T-cell (primary cell): ENCODE measurements around the gene SH3RF3. TPM values are rescaled to one million over a fixed set of nuclear protein-coding genes. Genes with fewer than 3 reads are reported as not detected.

Source experiments
- ATAC-seq, 4 experiments: fragments of 200-7000 bp in 3 of 4; fragments of 150-1000 bp in 1 of 4; cut with Tn5 transposase; replicated peaks in 1 of 4; 1 replicate in 3 of 4; 2 replicates in 1 of 4; pipeline ENCODE4 v1.10.0; 2021; ENCODE audit warnings: moderate library complexity in 3 of 4, mild to moderate bottlenecking in 2 of 4, moderate number of reproducible peaks in 1 of 4
- CTCF ChIA-PET, 2 donors: fragments of 300-600 bp; sonication (Branson Sonifier 250); formaldehyde crosslinking; loops; one replicate each; lab custom pipeline; 2022; ENCODE audit warnings: antibody characterized with exemption in 2 of 2; lab: Charles Lee
- POLR2A ChIA-PET, 2 donors: fragments of 300-600 bp; sonication (Branson Sonifier 250); formaldehyde crosslinking; loops; one replicate each; lab custom pipeline; 2022; ENCODE audit warnings: antibody characterized with exemption in 2 of 2; lab: Charles Lee
- DNase-seq, 35 experiments: peaks; one replicate each; pipeline versions ENCODE4 v3.0.0 to v3.0.0-alpha.2; 2013 to 2023
- H3K27ac ChIP-seq: one replicate; pipeline ENCODE4 v1.5.1; 2013; ENCODE audit warnings: low read length
- H3K27me3 ChIP-seq, 2 experiments: replicated peaks in 1 of 2; 1 replicate in 1 of 2; 2 replicates in 1 of 2; pipeline versions ENCODE4 v1.6.1 to v1.7.0; 2013; ENCODE audit warnings: low read length in 1 of 2, mixed read lengths in 1 of 2; ENCODE audit not compliant: control insufficient read depth in 2 of 2, insufficient read depth in 2 of 2; ENCODE audit errors: extremely low read depth in 1 of 2
- H3K36me3 ChIP-seq, 2 donors: 1 replicate in 1 of 2; 2 replicates in 1 of 2; pipeline versions ENCODE4 v1.6.1 to v1.7.0; 2013; ENCODE audit warnings: low read length in 1 of 2; ENCODE audit not compliant: control insufficient read depth in 2 of 2, insufficient read depth in 1 of 2; ENCODE audit errors: extremely low read depth in 1 of 2
- H3K4me1 ChIP-seq, 2 experiments: 1 replicate in 1 of 2; 2 replicates in 1 of 2; pipeline versions ENCODE4 v1.6.1 to v1.7.0; 2013; ENCODE audit warnings: low read length in 2 of 2, mixed read lengths in 1 of 2; ENCODE audit not compliant: insufficient read depth in 2 of 2, control insufficient read depth in 1 of 2; ENCODE audit errors: extremely low read depth in 1 of 2
- H3K4me3 ChIP-seq, 2 donors: 1 replicate in 1 of 2; 2 replicates in 1 of 2; pipeline versions ENCODE4 v1.5.1 to v1.7.0; 2013; ENCODE audit warnings: mild to moderate bottlenecking in 2 of 2, low read length in 1 of 2, moderate library complexity in 1 of 2; ENCODE audit not compliant: control insufficient read depth in 1 of 2; ENCODE audit errors: extremely low read depth in 1 of 2
- H3K9me3 ChIP-seq: 2 replicates; pipeline ENCODE4 v1.7.0; 2013
- H3K27ac Mint-ChIP-seq, 2 donors: one replicate each; pipeline ENCODE4 v1.8.0; 2020 to 2021; ENCODE audit warnings: mild to moderate bottlenecking in 2 of 2, mixed read lengths in 2 of 2
- H3K27me3 Mint-ChIP-seq, 2 donors: one replicate each; pipeline ENCODE4 v1.8.0; 2021 to 2022; ENCODE audit warnings: mixed read lengths in 2 of 2
- H3K36me3 Mint-ChIP-seq: one replicate; pipeline ENCODE4 v1.8.0; 2021; ENCODE audit warnings: mixed read lengths
- H3K4me1 Mint-ChIP-seq, 3 donors: one replicate each; pipeline ENCODE4 v1.8.0; 2020 to 2022; ENCODE audit warnings: mixed read lengths in 3 of 3, mild to moderate bottlenecking in 1 of 3
- H3K4me3 Mint-ChIP-seq, 3 donors: one replicate each; pipeline ENCODE4 v1.8.0; 2020 to 2022; ENCODE audit warnings: mild to moderate bottlenecking in 3 of 3, mixed read lengths in 3 of 3, moderate library complexity in 3 of 3
- H3K9me3 Mint-ChIP-seq, 3 donors: one replicate each; pipeline ENCODE4 v1.8.0; 2020 to 2022; ENCODE audit warnings: mixed read lengths in 3 of 3
- WGBS: methylation state at CpG from one replicate; pipeline ENCODE4 v1.1.5; 2013; ENCODE audit warnings: missing lambda C conversion rate; ENCODE audit not compliant: insufficient coverage; 5-methylcytosine and 5-hydroxymethylcytosine counted together
- total RNA-seq, 35 experiments: library from RNA in 6 of 35; stranded (reverse) in 6 of 35; fragments of 120-200 nt in 1 of 35; gene quantifications; one replicate each; pipeline versions ENCODE4 v1.2.1 to v1.2.4 and lab custom pipeline; 2013 to 2026

SH3RF3 gene
- total RNA-seq, 5 donors from 2014 or later (not counting 1 experiment from before 2014, with no cell fraction given) = 1.8 to 4.6 (median 3.6) TPM

DNA sequence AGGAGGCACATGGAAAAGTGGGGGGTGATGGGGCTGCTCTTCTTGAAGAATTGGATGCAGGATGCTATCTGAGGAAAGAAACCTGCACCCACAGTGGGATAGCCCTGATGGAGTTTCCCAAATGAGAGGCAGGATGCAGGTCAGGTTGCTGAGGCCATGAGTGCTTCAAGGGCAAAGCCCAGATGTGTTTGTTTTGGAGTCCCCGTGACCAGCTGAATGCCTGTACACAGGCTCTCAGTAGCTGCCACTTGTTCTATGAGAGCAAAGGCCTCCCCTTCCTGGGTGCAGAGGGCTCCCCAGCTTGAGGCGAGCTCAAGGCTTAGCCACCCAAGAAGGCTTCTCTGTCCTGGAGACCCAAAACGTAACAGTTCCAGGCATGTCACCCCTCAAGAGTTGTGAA is 292.1 kb downstream of the SH3RF3 start:
- H3K27me3 ChIP-seq = peaks cover 0 to 3% of the 10 kb centered on the region in 2 experiments
- H3K27me3 Mint-ChIP-seq = no peaks in the 10 kb centered on the region
- CTCF ChIA-PET = no interaction called here
- no peaks in the 10 kb centered on the region for H3K36me3 Mint-ChIP-seq
- no peaks in the 10 kb centered on the region for H3K9me3 Mint-ChIP-seq
- DNase-seq (no peak), ATAC-seq (no peak)
- H3K4me1 ChIP-seq = no peaks in the 10 kb centered on the region
- H3K36me3 ChIP-seq = peaks cover 0 to 5% of the 10 kb centered on the region in 2 donors
- no peak overlapping the region for H3K27ac ChIP-seq
- H3K9me3 ChIP-seq = no peaks in the 10 kb centered on the region
- H3K4me3 Mint-ChIP-seq = no peak overlapping the region
- 79% methylated on average over 3 of the region's 3 CpGs for WGBS
- H3K4me1 Mint-ChIP-seq = no peaks in the 10 kb centered on the region
- no peak overlapping the region for H3K4me3 ChIP-seq
- H3K27ac Mint-ChIP-seq = no peak overlapping the region
- POLR2A ChIA-PET = no interaction called here

DNA sequence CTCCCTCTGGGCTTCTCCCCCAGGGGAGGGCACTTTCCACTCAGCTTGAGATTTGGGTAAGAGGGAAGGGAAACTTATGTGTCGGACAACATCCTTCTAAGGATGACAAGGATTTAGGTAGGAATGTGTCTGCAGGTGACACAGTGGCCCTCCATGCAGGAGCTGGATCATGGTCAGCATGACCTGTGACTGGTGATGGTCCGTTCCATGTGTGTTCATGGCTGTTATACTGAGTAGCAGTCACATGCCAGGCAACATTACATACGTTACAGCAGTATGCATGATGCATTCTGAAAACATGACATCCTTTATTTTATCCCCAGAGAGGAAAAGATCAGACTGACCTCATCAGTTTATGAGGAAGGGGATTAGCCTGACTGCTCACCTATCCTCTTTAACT is 292.6 kb downstream of the SH3RF3 start:
- Histone ChIP-seq H3K4me3 (no peak overlapping the region), H3K36me3 (peaks cover 0 to 5% of the 10 kb centered on the region in 2 donors), H3K4me1 (no peaks in the 10 kb centered on the region), H3K27ac (no peak overlapping the region), H3K27me3 (peaks cover 0 to 3% of the 10 kb centered on the region in 2 experiments), H3K9me3 (no peaks in the 10 kb centered on the region)
- Mint-ChIP-seq H3K27ac (no peak overlapping the region), H3K4me3 (no peak overlapping the region), H3K36me3 (no peaks in the 10 kb centered on the region), H3K9me3 (no peaks in the 10 kb centered on the region), H3K4me1 (no peaks in the 10 kb centered on the region), H3K27me3 (no peaks in the 10 kb centered on the region)
- 67% methylated on average over 1 of the region's 3 CpGs for WGBS
- POLR2A ChIA-PET = no interaction called here
- DNase-seq = no peak
- CTCF ChIA-PET = no interaction called here
- no peak for ATAC-seq

DNA sequence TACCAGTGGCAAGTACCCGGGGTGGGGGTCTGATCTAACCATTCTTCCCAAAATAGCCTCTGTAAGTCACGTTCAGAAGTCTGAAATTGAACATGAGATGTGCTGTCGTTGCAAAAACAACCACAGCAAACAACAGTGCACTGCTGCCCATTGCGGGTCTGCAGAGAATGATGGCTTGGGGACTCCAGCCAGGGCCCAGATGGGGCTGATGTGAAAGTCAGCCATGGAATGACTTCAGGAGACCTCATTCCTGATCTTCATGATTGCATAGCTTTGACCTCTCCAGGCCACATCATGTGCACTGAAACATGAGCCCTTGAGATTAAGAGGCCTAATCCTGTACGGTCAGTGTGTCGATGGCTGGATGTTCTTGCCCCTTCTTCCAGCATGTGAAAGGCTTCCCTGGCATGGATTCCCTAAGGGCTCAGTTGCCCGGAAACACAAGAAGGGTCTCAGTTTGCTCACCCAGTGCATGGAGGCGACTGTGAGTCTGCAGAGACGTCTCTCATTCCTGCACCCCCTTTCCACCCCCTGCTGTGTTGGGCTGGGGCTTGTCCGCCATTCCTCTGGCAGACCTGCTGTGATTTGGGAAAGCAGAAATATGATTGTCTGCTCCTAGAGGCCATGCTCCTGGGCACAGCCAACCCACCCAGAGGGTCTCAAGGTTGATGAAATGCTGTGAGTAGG is 293.2 kb downstream of the SH3RF3 start:
- H3K4me1 ChIP-seq = no peaks in the 10 kb centered on the region
- DNase-seq = no peak
- Mint-ChIP-seq H3K9me3 (no peaks in the 10 kb centered on the region), H3K27ac (no peak overlapping the region), H3K4me1 (no peaks in the 10 kb centered on the region), H3K27me3 (no peaks in the 10 kb centered on the region), H3K36me3 (no peaks in the 10 kb centered on the region), H3K4me3 (no peak overlapping the region)
- H3K36me3 ChIP-seq = peaks cover 0 to 5% of the 10 kb centered on the region in 2 donors
- no peak overlapping the region for H3K27ac ChIP-seq
- ATAC-seq = no peak
- ChIA-PET POLR2A (no interaction called here), CTCF (no interaction called here)
- 86% methylated on average over 6 of the region's 10 CpGs for WGBS
- H3K9me3 ChIP-seq = no peaks in the 10 kb centered on the region
- H3K4me3 ChIP-seq = no peak overlapping the region
- H3K27me3 ChIP-seq = peaks cover 0 to 3% of the 10 kb centered on the region in 2 experiments

DNA sequence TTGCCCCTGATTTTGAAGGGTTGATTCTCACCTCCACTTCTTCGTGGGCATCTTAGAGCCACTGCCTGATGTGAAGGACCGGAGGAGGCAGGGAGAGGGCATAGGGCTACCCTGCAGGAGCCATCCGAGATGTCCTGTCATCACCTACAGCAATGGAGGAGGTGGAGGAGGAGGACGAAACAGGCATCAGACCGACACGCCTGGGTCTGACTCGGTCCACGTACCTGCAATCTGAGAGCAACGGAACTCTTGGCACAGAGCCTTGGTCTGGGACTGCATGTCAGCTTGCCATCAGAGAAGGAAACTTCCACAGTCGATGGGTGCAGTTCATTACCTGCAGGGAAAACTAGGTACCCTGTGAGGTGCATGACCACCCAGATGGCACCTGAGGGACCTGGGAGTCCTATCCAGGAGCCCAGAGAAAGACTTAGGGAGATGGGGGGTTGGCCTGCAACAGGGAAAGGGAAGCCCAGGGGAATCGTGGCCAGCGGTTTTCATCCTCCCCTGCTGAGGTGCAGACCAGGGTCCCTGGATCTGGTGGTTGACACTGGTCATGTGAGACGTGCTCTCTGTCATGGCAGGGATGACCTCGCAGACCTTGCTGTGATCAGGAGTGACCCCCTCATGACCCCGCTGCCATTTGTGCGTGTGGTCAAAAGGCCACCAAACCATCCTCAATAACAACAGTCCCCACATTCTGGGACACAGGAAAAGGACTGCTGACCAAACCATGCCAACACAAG is 293.9 kb downstream of the SH3RF3 start:
- H3K27me3 Mint-ChIP-seq = no peaks in the 10 kb centered on the region
- H3K4me1 Mint-ChIP-seq = no peaks in the 10 kb centered on the region
- no peak overlapping the region for H3K27ac Mint-ChIP-seq
- no peaks in the 10 kb centered on the region for H3K9me3 ChIP-seq
- WGBS = 80% methylated on average over 11 of the region's 16 CpGs
- H3K36me3 ChIP-seq = peaks cover 0 to 5% of the 10 kb centered on the region in 2 donors
- H3K4me3 Mint-ChIP-seq = no peak overlapping the region
- peaks cover 0 to 3% of the 10 kb centered on the region in 2 experiments for H3K27me3 ChIP-seq
- H3K36me3 Mint-ChIP-seq = no peaks in the 10 kb centered on the region
- H3K4me1 ChIP-seq = no peaks in the 10 kb centered on the region
- no peak overlapping the region for H3K4me3 ChIP-seq
- ChIA-PET POLR2A (no interaction called here), CTCF (no interaction called here)
- no peak for DNase-seq
- no peak overlapping the region for H3K27ac ChIP-seq
- no peaks in the 10 kb centered on the region for H3K9me3 Mint-ChIP-seq
- no peak for ATAC-seq

DNA sequence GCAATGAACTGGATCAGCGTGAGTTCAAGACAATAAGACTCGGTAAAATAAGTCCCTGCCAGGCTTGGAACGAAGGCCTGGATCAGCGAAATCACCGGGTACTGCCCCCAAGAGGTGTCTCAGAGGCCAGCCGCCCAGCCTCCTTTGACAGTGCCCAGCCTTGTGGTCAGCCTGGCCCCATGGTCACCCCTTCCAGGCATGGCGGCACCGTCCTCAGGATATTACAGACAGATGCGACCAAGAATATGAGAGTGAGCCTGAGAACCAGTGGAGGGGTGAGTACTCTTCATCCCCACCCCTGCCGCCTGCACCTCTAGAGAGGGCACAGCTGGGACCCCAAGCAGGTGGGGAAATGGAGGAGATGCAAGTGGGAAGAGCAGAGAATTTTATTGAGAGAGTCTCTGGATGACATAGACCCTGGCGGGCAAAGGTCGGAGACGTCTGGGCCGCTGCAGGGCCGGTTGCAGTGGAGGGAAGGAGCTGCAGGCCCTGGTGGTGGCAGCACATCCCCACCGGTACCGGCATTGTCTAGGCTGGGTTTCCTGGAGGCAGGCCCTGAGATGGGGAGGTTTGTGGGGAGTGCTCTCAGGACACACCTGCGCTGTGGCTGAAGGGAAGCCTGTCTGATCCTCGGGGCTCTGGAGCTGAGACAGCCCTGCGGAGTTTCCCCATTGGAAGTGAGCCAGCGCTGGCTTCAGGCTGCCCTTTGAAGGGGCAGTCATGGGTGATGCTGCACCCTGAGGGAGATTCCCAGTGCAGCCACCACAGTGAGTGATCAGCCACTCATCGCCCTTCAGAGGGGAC is 294.8 kb downstream of the SH3RF3 start:
- CTCF ChIA-PET = no interaction called here
- Histone ChIP-seq H3K27ac (no peak overlapping the region), H3K4me3 (no peak overlapping the region), H3K27me3 (peaks cover 0 to 3% of the 10 kb centered on the region in 2 experiments), H3K36me3 (peaks cover 0 to 5% of the 10 kb centered on the region in 2 donors), H3K4me1 (no peaks in the 10 kb centered on the region), H3K9me3 (no peaks in the 10 kb centered on the region)
- no peaks in the 10 kb centered on the region for H3K36me3 Mint-ChIP-seq
- H3K4me1 Mint-ChIP-seq = no peaks in the 10 kb centered on the region
- H3K27ac Mint-ChIP-seq = no peak overlapping the region
- no peaks in the 10 kb centered on the region for H3K9me3 Mint-ChIP-seq
- ATAC-seq (no peak), DNase-seq (no peak)
- H3K4me3 Mint-ChIP-seq = no peak overlapping the region
- WGBS = 83% methylated on average over 19 of the region's 22 CpGs
- POLR2A ChIA-PET = no interaction called here
- H3K27me3 Mint-ChIP-seq = no peaks in the 10 kb centered on the region

DNA sequence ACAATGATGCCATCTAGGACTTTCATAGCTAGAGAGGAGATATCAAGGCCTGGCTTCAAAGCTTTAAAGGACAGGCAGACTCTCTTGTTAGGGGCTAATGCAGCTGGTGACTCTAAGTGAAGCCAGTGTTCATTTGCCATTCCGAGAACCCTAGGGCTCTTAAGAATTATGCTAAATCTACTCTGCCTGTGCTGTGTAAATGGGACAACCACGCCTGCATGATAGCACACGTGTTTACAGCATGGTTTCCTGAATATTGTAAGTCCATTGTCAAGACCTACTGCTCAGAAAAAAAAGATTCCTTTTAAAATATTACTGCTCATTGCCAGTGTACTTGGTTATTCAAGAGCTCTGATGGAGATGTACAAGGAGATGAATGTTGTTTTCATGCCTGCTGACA is 296.4 kb downstream of the SH3RF3 start:
- H3K27me3 ChIP-seq = peaks cover 0 to 3% of the 10 kb centered on the region in 2 experiments
- ATAC-seq (no peak), DNase-seq (no peak)
- no peaks in the 10 kb centered on the region for H3K4me1 ChIP-seq
- H3K36me3 ChIP-seq = peaks cover 0 to 5% of the 10 kb centered on the region in 2 donors
- Mint-ChIP-seq H3K9me3 (no peaks in the 10 kb centered on the region), H3K4me1 (no peaks in the 10 kb centered on the region), H3K27ac (no peak overlapping the region), H3K4me3 (no peak overlapping the region), H3K36me3 (no peaks in the 10 kb centered on the region), H3K27me3 (peaks cover 0 to 2% of the 10 kb centered on the region in 2 donors)
- no peak overlapping the region for H3K4me3 ChIP-seq
- H3K9me3 ChIP-seq = no peaks in the 10 kb centered on the region
- WGBS = 100% methylated on average over 1 of the region's 3 CpGs
- CTCF ChIA-PET = no interaction called here
- H3K27ac ChIP-seq = no peak overlapping the region
- POLR2A ChIA-PET = no interaction called here
